HepG2 (cell line): ENCODE measurements around the gene IFT52. TPM values are rescaled to one million over a fixed set of nuclear protein-coding genes. Genes with fewer than 3 reads are reported as not detected.
A peak's percentile ranks its signal among the peaks of the same experiment; 100 is the strongest.

Experiments
- ARNT2 ChIP-seq: sonication (generic); formaldehyde crosslinking; IDR thresholded peaks from 2 replicates; pipeline ENCODE4 v1.8.0; 2022; ENCODE audit warnings: mild to moderate bottlenecking, low read depth, missing genetic modification reagents, moderate library complexity
- CC2D1A ChIP-seq: sonication (generic); formaldehyde crosslinking; IDR thresholded peaks from 2 replicates; pipeline ENCODE4 v1.8.1; 2023; ENCODE audit warnings: mild to moderate bottlenecking, missing genetic modification reagents
- GFI1 ChIP-seq: sonication (generic); formaldehyde crosslinking; IDR thresholded peaks from 2 replicates; pipeline ENCODE4 v1.5.0; 2020; ENCODE audit warnings: missing genetic modification reagents, mild to moderate bottlenecking, borderline replicate concordance
- HMG20A ChIP-seq: IDR thresholded peaks from 2 replicates; pipeline ENCODE4 v1.6.1; 2016; ENCODE audit warnings: borderline replicate concordance
- HNF4A ChIP-seq: sonication (generic); formaldehyde crosslinking; IDR thresholded peaks from 2 replicates; pipeline ENCODE4 v1.4.0; 2020; ENCODE audit warnings: missing genetic modification reagents
- KAT7 ChIP-seq: IDR thresholded peaks from 2 replicates; pipeline ENCODE4 v1.6.1; 2018; ENCODE audit warnings: borderline replicate concordance, missing compliant biosample characterization
- MYC ChIP-seq: sonication (generic); formaldehyde crosslinking; IDR thresholded peaks from 2 replicates; pipeline ENCODE4 v1.9.0; 2021; ENCODE audit warnings: missing genetic modification reagents, borderline replicate concordance
- PHF21A ChIP-seq: sonication (generic); formaldehyde crosslinking; IDR thresholded peaks from 2 replicates; pipeline ENCODE4 v1.5.0; 2020; ENCODE audit warnings: mild to moderate bottlenecking, missing genetic modification reagents
- RFXANK ChIP-seq: IDR thresholded peaks from 2 replicates; pipeline ENCODE4 v1.6.1; 2016
- TBX3 ChIP-seq: fragments of 450-650 bp; IDR thresholded peaks from 2 replicates; pipeline ENCODE4 v1.6.1; 2017; ENCODE audit warnings: antibody characterized with exemption, mild to moderate bottlenecking, inconsistent platforms, borderline replicate concordance
- ZBTB39 ChIP-seq: sonication (generic); formaldehyde crosslinking; IDR thresholded peaks from 2 replicates; pipeline ENCODE4 v1.5.0; 2020; ENCODE audit warnings: missing genetic modification reagents
- ZNF17 ChIP-seq: sonication (generic); formaldehyde crosslinking; IDR thresholded peaks from 2 replicates; pipeline ENCODE4 v1.5.0; 2020; ENCODE audit warnings: mild to moderate bottlenecking, missing genetic modification reagents
- ZNF552 ChIP-seq: sonication (generic); formaldehyde crosslinking; IDR thresholded peaks from 2 replicates; pipeline ENCODE4 v1.9.0; 2022; ENCODE audit warnings: missing genetic modification reagents, mild to moderate bottlenecking, borderline replicate concordance
- ZNF670 ChIP-seq: sonication (generic); formaldehyde crosslinking; IDR thresholded peaks from 2 replicates; pipeline ENCODE4 v1.8.0; 2022; ENCODE audit warnings: mild to moderate bottlenecking, missing genetic modification reagents, borderline replicate concordance
- ZNF703 ChIP-seq: sonication (generic); formaldehyde crosslinking; IDR thresholded peaks from 2 replicates; pipeline ENCODE4 v1.5.1; 2020; ENCODE audit warnings: missing genetic modification reagents, mild to moderate bottlenecking, moderate library complexity, borderline replicate concordance
- ZNF770 ChIP-seq: sonication (generic); formaldehyde crosslinking; IDR thresholded peaks from 2 replicates; pipeline ENCODE4 v1.5.0; 2020; ENCODE audit warnings: mild to moderate bottlenecking, missing genetic modification reagents
- ZNF775 ChIP-seq: sonication (generic); formaldehyde crosslinking; IDR thresholded peaks from 2 replicates; pipeline ENCODE4 v1.4.0; 2020; ENCODE audit warnings: missing genetic modification reagents, mild to moderate bottlenecking, moderate library complexity, borderline replicate concordance
- polyA plus RNA-seq, 8 experiments: library from polyadenylated mRNA; depleted of rRNA in 3 of 8; stranded (reverse) in 7 of 8; unstranded in 1 of 8; fragments of >200 nt; fragmentation: Illumina TruSeq in 4 of 8; extraction: Trizol in 4 of 8; gene quantifications; 2 replicates each; pipeline versions ENCODE4 v1.2.1 to v1.2.3, GENCODE V29; 2011 to 2016; ENCODE audit warnings: low read depth in 4 of 8, missing spikeins in 1 of 8, mixed read lengths in 1 of 8; ENCODE audit not compliant: insufficient read depth in 1 of 8
- total RNA-seq, 5 experiments: library from RNA; depleted of rRNA; stranded (reverse); fragments of >200 nt; fragmentation: Illumina TruSeq; extraction: Trizol; gene quantifications; 2 replicates each; pipeline ENCODE4 v1.2.3, GENCODE V29; 2016; ENCODE audit warnings: low read depth in 1 of 5
- TF ChIP-seq, protein P1 (sequence below): sonication (generic); formaldehyde crosslinking; IDR thresholded peaks from 2 replicates; pipeline ENCODE4 v1.8.0; 2022; ENCODE audit warnings: low read depth, missing genetic modification reagents
- TF ChIP-seq, protein P2 (sequence below): sonication (generic); formaldehyde crosslinking; conservative IDR thresholded peaks from 2 replicates; pipeline ENCODE4 v1.4.0; 2020; ENCODE audit warnings: missing genetic modification reagents
- TF ChIP-seq, protein P3 (sequence below): sonication (generic); formaldehyde crosslinking; IDR thresholded peaks from 2 replicates; pipeline ENCODE4 v1.4.0; 2020; ENCODE audit warnings: mild to moderate bottlenecking, missing genetic modification reagents

IFT52 gene
- total and polyA plus RNA-seq, 2 of the 13 experiments (the other 11 are each of a cell fraction or from before 2014, with no cell fraction given) = 48.0 to 64.0 TPM

GRCh38 chr20:43558412-43559146, 32.2 kb upstream of the IFT52 start, which contains the start of gene SGK2 (continued):
- TF ChIP-seq ZNF17 (CRISPR knock-in tag) (no peak; the same call in 1 of the 2 replicates), ZNF775 (CRISPR knock-in tag) (no peak; the same call in 1 of the 2 replicates), ZBTB39 (CRISPR knock-in tag) (no peak), RFXANK (CRISPR knock-in tag) (peak; percentile 94), ZNF670 (CRISPR knock-in tag) (peak; percentile 35; the same call in 1 of the 2 replicates), KAT7 (CRISPR knock-in tag) (peak; percentile 94; the same call in 1 of the 2 replicates), ARNT2 (CRISPR knock-in tag) (peak; percentile 91), CC2D1A (CRISPR knock-in tag) (0 out of 2 replicates have a peak, but pooled peaks have one; percentile 15), TBX3 (no peak), HNF4A (CRISPR knock-in tag) (peak; percentile 54; the same call in 1 of the 2 replicates), PHF21A (peak; percentile 94), ZNF770 (CRISPR knock-in tag) (no peak), MYC (CRISPR knock-in tag) (no peak; the same call in 1 of the 2 replicates), GFI1 (CRISPR knock-in tag) (peak; percentile 68; the same call in 1 of the 2 replicates), HMG20A (CRISPR knock-in tag) (peak; percentile 59), ZNF552 (CRISPR knock-in tag) (0 out of 2 replicates have a peak, but pooled peaks have one; percentile 13), ZNF703 (CRISPR knock-in tag) (no peak)
- TF ChIP-seq, protein P1, sequence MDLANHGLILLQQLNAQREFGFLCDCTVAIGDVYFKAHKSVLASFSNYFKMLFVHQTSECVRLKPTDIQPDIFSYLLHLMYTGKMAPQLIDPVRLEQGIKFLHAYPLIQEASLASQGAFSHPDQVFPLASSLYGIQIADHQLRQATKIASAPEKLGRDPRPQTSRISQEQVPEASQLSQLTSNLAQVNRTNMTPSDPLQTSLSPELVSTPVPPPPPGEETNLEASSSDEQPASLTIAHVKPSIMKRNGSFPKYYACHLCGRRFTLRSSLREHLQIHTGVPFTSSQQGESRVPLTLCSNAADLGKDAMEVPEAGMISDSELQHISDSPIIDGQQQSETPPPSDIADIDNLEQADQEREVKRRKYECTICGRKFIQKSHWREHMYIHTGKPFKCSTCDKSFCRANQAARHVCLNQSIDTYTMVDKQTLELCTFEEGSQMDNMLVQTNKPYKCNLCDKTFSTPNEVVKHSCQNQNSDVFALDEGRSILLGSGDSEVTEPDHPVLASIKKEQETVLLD (CRISPR knock-in tag) = no peak
- TF ChIP-seq, protein P2, sequence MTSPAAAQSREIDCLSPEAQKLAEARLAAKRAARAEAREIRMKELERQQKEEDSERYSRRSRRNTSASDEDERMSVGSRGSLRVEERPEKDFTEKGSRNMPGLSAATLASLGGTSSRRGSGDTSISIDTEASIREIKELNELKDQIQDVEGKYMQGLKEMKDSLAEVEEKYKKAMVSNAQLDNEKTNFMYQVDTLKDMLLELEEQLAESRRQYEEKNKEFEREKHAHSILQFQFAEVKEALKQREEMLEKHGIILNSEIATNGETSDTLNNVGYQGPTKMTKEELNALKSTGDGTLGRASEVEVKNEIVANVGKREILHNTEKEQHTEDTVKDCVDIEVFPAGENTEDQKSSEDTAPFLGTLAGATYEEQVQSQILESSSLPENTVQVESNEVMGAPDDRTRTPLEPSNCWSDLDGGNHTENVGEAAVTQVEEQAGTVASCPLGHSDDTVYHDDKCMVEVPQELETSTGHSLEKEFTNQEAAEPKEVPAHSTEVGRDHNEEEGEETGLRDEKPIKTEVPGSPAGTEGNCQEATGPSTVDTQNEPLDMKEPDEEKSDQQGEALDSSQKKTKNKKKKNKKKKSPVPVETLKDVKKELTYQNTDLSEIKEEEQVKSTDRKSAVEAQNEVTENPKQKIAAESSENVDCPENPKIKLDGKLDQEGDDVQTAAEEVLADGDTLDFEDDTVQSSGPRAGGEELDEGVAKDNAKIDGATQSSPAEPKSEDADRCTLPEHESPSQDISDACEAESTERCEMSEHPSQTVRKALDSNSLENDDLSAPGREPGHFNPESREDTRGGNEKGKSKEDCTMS (CRISPR knock-in tag) = 0 out of 2 replicates have a peak, but pooled peaks have one; percentile 6
- TF ChIP-seq, protein P3, sequence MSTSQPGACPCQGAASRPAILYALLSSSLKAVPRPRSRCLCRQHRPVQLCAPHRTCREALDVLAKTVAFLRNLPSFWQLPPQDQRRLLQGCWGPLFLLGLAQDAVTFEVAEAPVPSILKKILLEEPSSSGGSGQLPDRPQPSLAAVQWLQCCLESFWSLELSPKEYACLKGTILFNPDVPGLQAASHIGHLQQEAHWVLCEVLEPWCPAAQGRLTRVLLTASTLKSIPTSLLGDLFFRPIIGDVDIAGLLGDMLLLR (CRISPR knock-in tag) = no peak; the same call in 1 of the 2 replicates
